HEK293T (cell line): ENCODE data around the gene ANOS1.

Experiments
- CTCF ChIA-PET: fragments of 350-600 bp; formaldehyde crosslinking; extraction: SDS; loops from one replicate; lab custom pipeline; 2021; ENCODE audit warnings: antibody characterized with exemption, inconsistent platforms; lab: Yijun Ruan, JAX
- POLR2A ChIA-PET: fragments of 350-600 bp; formaldehyde crosslinking; extraction: SDS; loops from one replicate; lab custom pipeline; 2020; ENCODE audit warnings: antibody characterized with exemption, inconsistent platforms; lab: Yijun Ruan, JAX
- DNase-seq: peaks from one replicate; pipeline ENCODE4 v3.0.0; 2012; ENCODE audit warnings: mixed read lengths; ENCODE audit errors: extremely low spot score
- ARNT ChIP-seq: fragments of 450-650 bp; IDR thresholded peaks from 2 replicates; pipeline ENCODE4 v1.6.1; 2017; ENCODE audit warnings: mild to moderate bottlenecking
- BHLHE40 ChIP-seq: fragments of 450-650 bp; IDR thresholded peaks from 2 replicates; pipeline ENCODE4 v1.6.1; 2016; ENCODE audit warnings: mild to moderate bottlenecking, moderate library complexity, borderline replicate concordance
- CTBP1 ChIP-seq: fragments of 450-650 bp; IDR thresholded peaks from 2 replicates; pipeline ENCODE4 v1.6.1; 2016; ENCODE audit warnings: borderline replicate concordance
- ELF4 ChIP-seq: fragments of 450-650 bp; IDR thresholded peaks from 2 replicates; pipeline ENCODE4 v1.6.1; 2017; ENCODE audit warnings: antibody characterized with exemption
- FOXA1 ChIP-seq: fragments of 450-650 bp; IDR thresholded peaks from 2 replicates; pipeline ENCODE4 v1.6.1; 2016; ENCODE audit warnings: mild to moderate bottlenecking
- FOXK2 ChIP-seq: fragments of 450-650 bp; IDR thresholded peaks from 2 replicates; pipeline ENCODE4 v1.6.1; 2016; ENCODE audit warnings: mild to moderate bottlenecking
- FOXM1 ChIP-seq: fragments of 450-650 bp; IDR thresholded peaks from 2 replicates; pipeline ENCODE4 v1.6.1; 2017; ENCODE audit warnings: mild to moderate bottlenecking, borderline replicate concordance
- HDGF ChIP-seq: fragments of 450-650 bp; IDR thresholded peaks from 2 replicates; pipeline ENCODE4 v1.6.1; 2017; ENCODE audit warnings: antibody characterized with exemption, borderline replicate concordance
- L3MBTL2 ChIP-seq: fragments of 450-650 bp; conservative IDR thresholded peaks from 2 replicates; pipeline ENCODE4 v1.6.1; 2016; ENCODE audit warnings: mild to moderate bottlenecking
- LEF1 ChIP-seq: fragments of 450-650 bp; IDR thresholded peaks from 2 replicates; pipeline ENCODE4 v1.6.1; 2017; ENCODE audit warnings: mild to moderate bottlenecking, borderline replicate concordance
- NFRKB ChIP-seq: fragments of 450-650 bp; IDR thresholded peaks from 2 replicates; pipeline ENCODE4 v1.6.1; 2016; ENCODE audit warnings: mild to moderate bottlenecking, moderate library complexity
- SP1 ChIP-seq: fragments of 450-650 bp; IDR thresholded peaks from 2 replicates; pipeline ENCODE4 v1.6.1; 2017
- SUZ12 ChIP-seq: fragments of 450-650 bp; IDR thresholded peaks from 2 replicates; pipeline ENCODE4 v1.6.1; 2016; ENCODE audit warnings: mild to moderate bottlenecking
- TARDBP ChIP-seq: fragments of 450-650 bp; IDR thresholded peaks from 2 replicates; pipeline ENCODE4 v1.6.1; 2016
- ZNF384 ChIP-seq: fragments of 450-650 bp; IDR thresholded peaks from 2 replicates; pipeline ENCODE4 v1.6.1; 2016
- TF ChIP-seq, protein P1 (sequence below): fragments of 450-650 bp; IDR thresholded peaks from 2 replicates; pipeline ENCODE4 v1.6.1; 2016

Gene ANOS1

DNA sequence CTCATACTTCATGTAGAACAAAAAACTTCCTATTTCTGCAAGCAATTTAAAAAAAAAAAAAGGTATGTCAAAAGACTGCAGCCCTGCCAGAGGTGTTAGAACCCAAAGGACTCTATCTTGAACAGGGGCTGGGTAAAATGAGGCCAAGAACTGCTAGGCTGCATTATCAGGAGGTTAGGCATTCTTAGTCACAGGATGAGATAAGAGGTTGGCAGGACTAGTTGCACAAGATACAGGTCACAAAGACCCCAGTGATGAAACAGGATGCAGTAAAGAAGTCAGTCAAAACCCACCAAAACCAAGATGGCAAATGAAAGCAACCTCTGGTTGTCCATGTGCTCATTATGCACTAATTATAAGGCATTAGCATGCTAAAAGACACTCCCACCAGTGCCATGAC is 104.1 kb downstream of the ANOS1 start:
- TF ChIP-seq SP1 (no peak), ZNF384 (no peak), LEF1 (no peak), HDGF (no peak), NFRKB (no peak), FOXA1 (no peak), BHLHE40 (no peak), FOXM1 (no peak), ARNT (no peak), ELF4 (no peak), FOXK2 (no peak), CTBP1 (no peak), L3MBTL2 (no peak), TARDBP (no peak)
- TF ChIP-seq, protein P1, sequence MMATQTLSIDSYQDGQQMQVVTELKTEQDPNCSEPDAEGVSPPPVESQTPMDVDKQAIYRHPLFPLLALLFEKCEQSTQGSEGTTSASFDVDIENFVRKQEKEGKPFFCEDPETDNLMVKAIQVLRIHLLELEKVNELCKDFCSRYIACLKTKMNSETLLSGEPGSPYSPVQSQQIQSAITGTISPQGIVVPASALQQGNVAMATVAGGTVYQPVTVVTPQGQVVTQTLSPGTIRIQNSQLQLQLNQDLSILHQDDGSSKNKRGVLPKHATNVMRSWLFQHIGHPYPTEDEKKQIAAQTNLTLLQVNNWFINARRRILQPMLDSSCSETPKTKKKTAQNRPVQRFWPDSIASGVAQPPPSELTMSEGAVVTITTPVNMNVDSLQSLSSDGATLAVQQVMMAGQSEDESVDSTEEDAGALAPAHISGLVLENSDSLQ, result no peak
- DNase-seq, result no peak
- ChIA-PET POLR2A (no interaction called here), CTCF (no interaction called here)

DNA sequence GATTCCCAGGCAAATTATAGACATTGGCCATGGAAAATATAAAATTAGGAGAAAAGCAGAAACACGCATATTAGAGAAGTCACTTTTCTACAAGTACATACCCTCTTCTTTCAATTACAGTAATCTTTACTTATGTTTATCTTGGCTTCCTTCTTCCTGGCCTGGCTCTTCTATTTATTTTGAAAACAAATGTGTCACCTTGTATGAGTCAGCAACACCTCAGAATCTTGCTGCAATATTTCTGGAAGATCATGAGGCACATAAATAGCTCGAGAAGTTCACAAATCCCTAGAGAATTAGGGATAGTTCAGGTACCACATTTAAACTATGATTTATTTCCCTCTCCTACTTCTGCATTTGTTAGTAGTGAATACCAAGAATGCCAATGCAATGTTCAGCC is 124.6 kb downstream of the ANOS1 start:
- POLR2A ChIA-PET, result no interaction called here
- CTCF ChIA-PET, result no interaction called here
- TF ChIP-seq FOXM1 (no peak), SUZ12 (no peak), NFRKB (no peak), FOXA1 (no peak), SP1 (no peak), L3MBTL2 (no peak), ZNF384 (no peak), FOXK2 (no peak), HDGF (no peak), BHLHE40 (no peak)
- DNase-seq, result no peak

DNA sequence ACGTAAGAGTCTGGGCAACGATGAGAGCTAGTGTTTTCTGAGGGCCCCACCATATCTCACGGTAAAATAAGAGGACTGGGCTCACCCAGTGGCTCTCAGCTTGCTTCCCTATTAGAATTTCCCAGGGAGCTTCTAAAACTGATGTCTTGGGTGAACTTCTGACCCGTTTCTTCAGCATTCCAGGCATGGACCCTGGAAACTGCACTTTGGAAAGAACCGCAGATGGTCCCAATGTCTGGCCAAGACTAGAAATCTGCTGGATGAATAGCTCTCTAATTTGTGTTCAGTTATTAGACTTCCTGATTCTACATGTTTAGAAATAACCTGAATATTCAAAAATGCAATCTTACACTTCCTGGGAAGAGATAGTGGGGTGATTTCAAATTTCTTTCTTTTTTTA is 127.8 kb downstream of the ANOS1 start:
- no peak for DNase-seq
- ChIA-PET CTCF (no interaction called here), POLR2A (no interaction called here)
- TF ChIP-seq FOXM1 (no peak), L3MBTL2 (no peak), FOXK2 (no peak), ELF4 (no peak), ARNT (no peak), TARDBP (no peak), ZNF384 (no peak), FOXA1 (no peak), SP1 (no peak), HDGF (no peak), BHLHE40 (no peak), LEF1 (no peak), SUZ12 (no peak), CTBP1 (no peak), NFRKB (no peak)
- TF ChIP-seq, protein P1, result no peak

DNA sequence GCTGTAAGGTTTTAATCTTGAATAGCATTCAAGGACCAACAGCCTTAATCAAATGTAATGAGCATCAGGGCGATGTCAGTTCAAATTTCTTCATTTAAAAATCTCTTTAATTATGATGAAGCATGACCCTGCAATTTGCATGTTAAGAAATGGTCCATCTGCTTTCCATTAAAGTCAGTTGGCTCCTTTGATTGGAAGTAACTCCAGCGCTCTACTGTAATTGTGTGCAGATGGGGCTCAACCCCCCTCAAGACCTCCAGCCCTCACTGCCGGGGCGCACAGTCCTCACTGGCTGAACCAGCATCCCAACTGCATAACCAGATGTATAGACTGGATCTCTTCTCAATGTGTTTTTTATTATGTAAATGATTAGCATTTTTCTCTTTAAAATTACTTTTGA is 140.4 kb downstream of the ANOS1 start:
- DNase-seq, result no peak
- TF ChIP-seq CTBP1, result no peak
- TF ChIP-seq LEF1, result no peak
- POLR2A ChIA-PET, result no interaction called here
- CTCF ChIA-PET, result no interaction called here

DNA sequence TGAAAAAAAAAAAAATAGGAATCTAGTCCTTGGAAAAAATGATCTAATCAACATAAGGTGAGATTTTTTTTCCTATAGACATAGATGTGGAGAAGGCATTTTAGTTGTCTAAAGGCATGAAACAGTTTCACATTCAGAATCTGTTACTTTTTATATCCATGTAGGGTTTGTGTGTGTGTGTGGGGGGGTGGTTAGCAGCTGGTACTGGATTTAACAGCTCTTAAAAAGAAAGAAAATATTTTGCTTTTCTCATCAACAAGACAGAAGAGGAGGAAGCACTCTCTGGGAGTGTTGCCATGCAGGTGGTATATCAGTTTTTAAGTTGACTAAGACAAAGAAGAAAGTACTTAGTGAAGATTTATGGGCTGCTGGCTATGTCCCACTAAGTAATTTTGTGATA is 145.0 kb downstream of the ANOS1 start:
- POLR2A ChIA-PET, result no interaction called here
- TF ChIP-seq SP1, result no peak
- no peak for TF ChIP-seq FOXM1
- TF ChIP-seq L3MBTL2, result no peak
- TF ChIP-seq ZNF384, result no peak
- no peak for TF ChIP-seq SUZ12
- no peak for TF ChIP-seq LEF1
- no peak for TF ChIP-seq BHLHE40
- no peak for TF ChIP-seq FOXA1
- TF ChIP-seq HDGF, result no peak
- TF ChIP-seq FOXK2, result no peak
- no peak for TF ChIP-seq ARNT
- no peak for TF ChIP-seq CTBP1
- TF ChIP-seq NFRKB, result no peak
- no peak for TF ChIP-seq ELF4
- no peak for DNase-seq
- CTCF ChIA-PET, result no interaction called here

DNA sequence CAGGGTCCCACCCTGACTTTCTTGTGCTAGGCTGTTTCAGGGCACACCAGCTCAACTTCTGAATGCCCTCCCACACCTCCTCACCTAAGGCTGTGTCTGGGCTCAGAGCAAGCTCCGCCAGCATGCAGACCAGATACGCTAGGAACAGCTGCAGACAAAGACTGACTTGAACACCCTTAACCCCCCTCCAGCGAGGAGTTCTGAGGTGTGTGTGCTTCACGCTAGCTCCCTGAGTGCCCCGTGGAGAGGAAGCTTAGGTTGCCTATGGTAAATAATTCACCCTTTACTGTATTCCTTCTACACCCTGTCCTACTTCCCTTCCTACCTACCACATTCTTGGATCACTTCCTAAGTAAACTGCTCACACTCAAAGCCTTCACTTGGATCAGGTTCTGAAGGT is 152.3 kb downstream of the ANOS1 start:
- POLR2A ChIA-PET, result no interaction called here
- TF ChIP-seq HDGF, result no peak
- TF ChIP-seq FOXA1, result no peak
- TF ChIP-seq LEF1, result no peak
- no peak for TF ChIP-seq FOXM1
- no peak for TF ChIP-seq BHLHE40
- no peak for TF ChIP-seq ELF4
- TF ChIP-seq L3MBTL2, result no peak
- DNase-seq, result no peak
- CTCF ChIA-PET, result no interaction called here

DNA sequence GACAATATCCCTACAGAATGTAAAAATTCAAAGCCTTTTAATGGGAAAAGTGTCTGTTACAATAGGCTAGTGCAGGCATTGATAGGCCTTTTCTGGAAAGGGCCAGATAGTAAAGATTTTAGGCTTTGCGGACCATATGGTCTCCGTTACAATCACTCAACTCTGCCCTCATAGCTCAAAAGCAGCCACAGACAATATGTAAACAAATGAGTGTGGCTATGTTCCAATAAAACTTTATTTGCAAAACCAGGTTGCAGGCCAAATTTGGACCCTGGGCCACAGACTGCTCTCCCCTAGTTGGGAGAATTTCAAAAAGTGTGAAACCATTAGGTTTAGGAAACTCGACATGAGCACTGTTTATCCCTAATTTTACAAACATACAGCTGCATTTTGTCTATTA is 155.1 kb downstream of the ANOS1 start:
- CTCF ChIA-PET, result no interaction called here
- DNase-seq, result no peak
- TF ChIP-seq SP1, result no peak
- POLR2A ChIA-PET, result no interaction called here
